B cell (primary cell): ENCODE data around the gene PHF21A.

Experiments
- CTCF ChIP-seq: fragments of 200-600 bp; IDR thresholded peaks from one replicate; pipeline ENCODE4 v1.8.0; 2022; ENCODE audit warnings: antibody characterized with exemption, mild to moderate bottlenecking
- EZH2 ChIP-seq: IDR thresholded peaks from 2 replicates; pipeline ENCODE4 v1.6.1; 2012; ENCODE audit warnings: borderline replicate concordance, low read depth, mild to moderate bottlenecking, moderate library complexity, low read length; ENCODE audit not compliant: insufficient read depth, poor library complexity, severe bottlenecking

GRCh38 chr11:45982656-45983470 is 138.4 kb downstream of the PHF21A start:
- no peak for TF ChIP-seq CTCF
- no peak for TF ChIP-seq EZH2
